Transverse colon (tissue), 4 donors: ENCODE data around the gene IFT74. TPM values are rescaled to one million over a fixed set of nuclear protein-coding genes. Genes with fewer than 3 reads are reported as not detected.

Experiments
- DNase-seq: peaks from one replicate; pipeline ENCODE4 v3.0.0-alpha.2; 2019
- H3K27ac ChIP-seq, 4 donors: fragments of 200-600 bp; sonication (generic); 2 replicates each; pipeline ENCODE4 v1.5.1; 2016 to 2018; ENCODE audit warnings: inconsistent platforms in 4 of 4
- H3K27me3 ChIP-seq: fragments of 200-600 bp; sonication (generic); 2 replicates; pipeline ENCODE4 v1.5.1; 2017; ENCODE audit warnings: inconsistent platforms
- H3K36me3 ChIP-seq, 4 donors: fragments of 200-600 bp; sonication (generic); 2 replicates each; pipeline ENCODE4 v1.5.1; 2017 to 2019; ENCODE audit warnings: inconsistent platforms in 4 of 4
- H3K4me1 ChIP-seq, 4 donors: fragments of 200-600 bp; sonication (generic); 2 replicates each; pipeline ENCODE4 v1.5.1; 2017 to 2020; ENCODE audit warnings: inconsistent platforms in 4 of 4
- H3K4me3 ChIP-seq, 4 donors: fragments of 200-600 bp; sonication (generic); 1 replicate in 1 of 4; 2 replicates in 3 of 4; pipeline versions ENCODE4 v1.5.1 to v1.6.1; 2017 to 2019; ENCODE audit warnings: inconsistent platforms in 4 of 4
- H3K9me3 ChIP-seq, 2 donors: fragments of 200-600 bp; sonication (generic); 2 replicates each; pipeline ENCODE4 v1.5.1; 2017 to 2019; ENCODE audit warnings: inconsistent platforms in 2 of 2
- CTCF ChIP-seq, 5 experiments: fragments of 200-600 bp in 3 of 5; fragments of 450-650 bp in 2 of 5; sonication (generic) in 3 of 5; IDR thresholded peaks; 1 replicate in 2 of 5; 2 replicates in 3 of 5; pipeline ENCODE4 v1.5.1; 2016 to 2017; ENCODE audit warnings: antibody characterized with exemption in 5 of 5, inconsistent platforms in 3 of 5, mild to moderate bottlenecking in 2 of 5, moderate library complexity in 1 of 5
- EP300 ChIP-seq: sonication (generic); formaldehyde crosslinking; IDR thresholded peaks from one replicate; pipeline ENCODE4 v1.6.1; 2017; ENCODE audit warnings: antibody characterized with exemption, low read depth
- POLR2A ChIP-seq: fragments of 450-650 bp; IDR thresholded peaks from one replicate; pipeline ENCODE4 v1.6.1; 2016; ENCODE audit warnings: antibody characterized with exemption, mild to moderate bottlenecking, moderate library complexity
- POLR2AphosphoS5 ChIP-seq, 3 donors: sonication (generic); formaldehyde crosslinking; IDR thresholded peaks; one replicate each; pipeline ENCODE4 v1.6.1; 2016; ENCODE audit warnings: antibody characterized with exemption in 3 of 3
- WGBS, 2 donors: methylation state at CpG; one replicate each; pipeline ENCODE4 v1.1.5; 2018; ENCODE audit warnings: low coverage in 1 of 2; 5-methylcytosine and 5-hydroxymethylcytosine counted together
- in situ Hi-C, 4 donors: fragments of 200-750 bp; cut with MboI; loops; one replicate each; pipeline versions ENCODE4 v1.15.0 to v1.15.1; 2017; ENCODE audit warnings: low sequenced_read_pairs in 3 of 4, low pct_ligation_motif_present in 1 of 4, low pct_unique_long_range_greater_than_20kb in 1 of 4
- intact Hi-C: fragments of 100-400 bp; cut with DNase I; formaldehyde crosslinking; loops from one replicate; pipeline ENCODE4 v1.15.1; 2023; ENCODE audit warnings: low total_unique reads
- total RNA-seq, 4 donors: library from RNA; depleted of rRNA; stranded (reverse); fragments of >200 nt; gene quantifications; one replicate each; pipeline ENCODE4 v1.1.0, GENCODE V29; 2016

The IFT74 gene
- total RNA-seq, 4 donors from 2014 or later: 1.9 to 14.3 (median 9.0) TPM

- H3K27me3 ChIP-seq: no peaks in the 10 kb centered on the region
- TF ChIP-seq CTCF (IDR thresholded peaks at IDR 0.05) (no peak), POLR2AphosphoS5 (IDR thresholded peaks at IDR 0.05) (no peak), EP300 (no peak), POLR2A (no peak)
- intact Hi-C loops (no loop called here), in situ Hi-C loops (no loop called here)
- H3K27ac ChIP-seq: no peak overlapping the region
- H3K4me3 ChIP-seq: no peak overlapping the region
- DNase-seq: no peak
- 92 to 94% methylated on average over 7 to 8 of the region's 8 CpGs for WGBS, 2 donors
- peaks cover 0 to 30% (median 5%) of the 10 kb centered on the region in 4 donors for H3K36me3 ChIP-seq
- no peaks in the 10 kb centered on the region for H3K9me3 ChIP-seq
- H3K4me1 ChIP-seq: no peaks in the 10 kb centered on the region
These were observed 27.2 kb upstream of the IFT74 start for GRCh38 chr9:26928902-26929495.

- peaks cover 0 to 14% (median 4%) of the 10 kb centered on the region in 4 donors for H3K4me1 ChIP-seq
- TF ChIP-seq POLR2AphosphoS5 (IDR thresholded peaks at IDR 0.05) (no peak), CTCF (IDR thresholded peaks at IDR 0.05) (no peak), POLR2A (no peak), EP300 (no peak)
- H3K4me3 ChIP-seq: no peak overlapping the region
- H3K27ac ChIP-seq: no peak overlapping the region
- H3K27me3 ChIP-seq: no peaks in the 10 kb centered on the region
- H3K9me3 ChIP-seq: no peaks in the 10 kb centered on the region
- no peaks in the 10 kb centered on the region for H3K36me3 ChIP-seq
- DNase-seq: no peak
- intact Hi-C loops (no loop called here), in situ Hi-C loops (no loop called here)
These were observed 20.4 kb upstream of the IFT74 start for GRCh38 chr9:26935847-26936246.

- H3K36me3 ChIP-seq: no peaks in the 10 kb centered on the region
- no peak for DNase-seq
- 100% methylated on average over 1 to 3 of the region's 3 CpGs for WGBS, 2 donors
- H3K9me3 ChIP-seq: no peaks in the 10 kb centered on the region
- in situ Hi-C loops (no loop called here), intact Hi-C loops (no loop called here)
- H3K4me1 ChIP-seq: peaks cover 0 to 24% (median 6%) of the 10 kb centered on the region in 4 donors
- H3K27ac ChIP-seq: no peak overlapping the region
- TF ChIP-seq POLR2AphosphoS5 (IDR thresholded peaks at IDR 0.05) (no peak), POLR2A (no peak), CTCF (IDR thresholded peaks at IDR 0.05) (no peak), EP300 (no peak)
- no peak overlapping the region for H3K4me3 ChIP-seq
- H3K27me3 ChIP-seq: no peaks in the 10 kb centered on the region
These were observed 18.3 kb upstream of the IFT74 start for GRCh38 chr9:26937816-26938371.

GRCh38 chr9:26939955-26940711 is 16.1 kb upstream of the IFT74 start:
- no peak overlapping the region for H3K27ac ChIP-seq
- no peak for TF ChIP-seq CTCF (IDR thresholded peaks at IDR 0.05)
- TF ChIP-seq POLR2AphosphoS5 (IDR thresholded peaks at IDR 0.05): no peak
- TF ChIP-seq POLR2A: no peak
- TF ChIP-seq EP300: no peak

More at GRCh38 chr9:26939955-26940711, 16.1 kb upstream of the IFT74 start:
- in situ Hi-C loops (no loop called here), intact Hi-C loops (no loop called here)
- Histone ChIP-seq H3K27me3 (no peaks in the 10 kb centered on the region), H3K4me1 (peaks cover 5 to 34% (median 11%) of the 10 kb centered on the region in 4 donors), H3K9me3 (no peaks in the 10 kb centered on the region), H3K4me3 (no peak overlapping the region), H3K36me3 (no peaks in the 10 kb centered on the region)
- no peak for DNase-seq
- WGBS, 2 donors: 73 to 80% methylated on average over 3 of the region's 3 CpGs
